ENCODE results near the gene TNS1. TPM values are rescaled to one million over a fixed set of nuclear protein-coding genes. Genes with fewer than 3 reads are reported as not detected.

TNS1 gene
- total and polyA plus RNA-seq, 10 of the 15 experiments (the other 5 are each of a cell fraction or from before 2014, with no cell fraction given), result 0.05 to 0.44 TPM; not detected in 8

DNA sequence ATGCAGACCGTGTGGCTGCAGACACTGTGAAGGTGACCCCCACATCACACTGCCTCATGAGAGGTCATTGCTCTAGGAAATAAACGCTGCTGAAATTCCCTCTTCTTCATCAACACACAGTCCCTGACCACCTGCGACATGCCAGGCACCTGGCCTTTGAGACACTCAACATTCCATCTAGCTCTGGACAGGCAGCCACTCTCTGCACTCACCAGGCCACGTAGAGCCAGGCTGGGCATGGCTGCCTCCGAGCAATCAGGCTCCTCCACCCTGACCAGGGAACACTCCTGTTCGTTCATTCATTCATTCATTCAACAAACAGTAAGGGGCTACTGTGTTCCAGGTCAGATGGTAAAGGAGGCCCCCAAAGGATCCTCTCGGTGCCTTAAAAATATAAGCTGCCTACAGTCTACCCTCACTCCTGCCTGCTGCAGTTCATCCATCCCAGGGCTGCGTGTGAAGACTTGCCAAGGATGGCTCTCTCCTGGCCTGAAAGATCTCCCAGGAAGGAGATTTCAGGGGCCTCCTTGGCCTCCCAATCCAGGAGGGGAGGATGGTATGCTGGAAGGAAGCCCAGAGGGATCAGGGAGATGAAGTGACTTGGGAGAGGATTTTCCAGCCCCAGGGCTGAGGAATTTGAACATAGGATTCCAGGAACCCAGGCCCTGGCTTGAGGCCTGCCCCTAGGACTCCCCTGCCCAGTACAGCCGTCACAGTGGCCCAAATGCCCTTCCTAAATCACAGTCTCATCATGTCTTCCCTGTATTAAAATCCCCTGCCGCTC is 66.7 kb downstream of the TNS1 start:
- Histone ChIP-seq H3K4me1 (ENCODE audit: control insufficient read depth, insufficient read depth, low read length) (no peaks in the 10 kb centered on the region), H3K4me2 (ENCODE audit: control insufficient read depth, insufficient read depth) (no peak overlapping the region), H4K20me1 (ENCODE audit: control insufficient read depth, insufficient read depth) (no peaks in the 10 kb centered on the region), H3K27ac (ENCODE audit: control insufficient read depth, insufficient read depth) (no peak overlapping the region), H3K4me3 (no peak overlapping the region), H3K9me3 (replicated peaks; ENCODE audit: control insufficient read depth, insufficient read depth, low read length) (no peaks in the 10 kb centered on the region), H2AFZ (ENCODE audit: control insufficient read depth, low read depth, low read length) (no peak overlapping the region), H3K9ac (ENCODE audit: control insufficient read depth, insufficient read depth, low read length) (no peak overlapping the region), H3K36me3 (ENCODE audit: control insufficient read depth in 2 of 2, insufficient read depth in 2 of 2, low read length in 1 of 2) (no peaks in the 10 kb centered on the region), H3K79me2 (ENCODE audit: control insufficient read depth, insufficient read depth, low read length) (no peaks in the 10 kb centered on the region), H3K27me3 (replicated peaks in 1 of 2; ENCODE audit: control insufficient read depth in 2 of 2, insufficient read depth in 2 of 2, low read length in 1 of 2) (peaks cover 0 to 2% of the 10 kb centered on the region in 2 experiments; a peak in 1 of 4 replicates)
- SMC1A ChIA-PET (ENCODE audit: uncharacterized antibody, unreplicated experiment), result no interaction called here
- POLR2A ChIA-PET, result no interaction called here
- 9% methylated on average over 10 of the region's 10 CpGs for WGBS (ENCODE audit: insufficient coverage, insufficient replicate concordance, low lambda C conversion rate, missing lambda C conversion rate)
- intact Hi-C loops (cut with micrococcal nuclease; ENCODE audit: unreplicated experiment) (no loop called here), in situ Hi-C loops (cut with MboI) (no loop called here)
- no TSS peak for BruUV-seq (replicated peaks)
- ATAC-seq (no peak), DNase-seq (ENCODE audit: low read depth, low spot score) (no peak), FAIRE-seq (no peak)
- CTCF ChIA-PET, result no interaction called here
- no peak for TF ChIP-seq MTA2 (IDR thresholded peaks at IDR 0.05; ENCODE audit: low read depth)
- no peak for TF ChIP-seq SUZ12 (IDR thresholded peaks at IDR 0.05; ENCODE audit: unreplicated experiment)
- RAD21 ChIA-PET (ENCODE audit: unreplicated experiment), result no interaction called here

GRCh38 chr2:217935235-217935879 is 67.4 kb downstream of the TNS1 start:
- RAD21 ChIA-PET (ENCODE audit: unreplicated experiment), result no interaction called here
- no peak for TF ChIP-seq GABPA (IDR thresholded peaks at IDR 0.05; ENCODE audit: low read depth)
- TF ChIP-seq, protein P1, sequence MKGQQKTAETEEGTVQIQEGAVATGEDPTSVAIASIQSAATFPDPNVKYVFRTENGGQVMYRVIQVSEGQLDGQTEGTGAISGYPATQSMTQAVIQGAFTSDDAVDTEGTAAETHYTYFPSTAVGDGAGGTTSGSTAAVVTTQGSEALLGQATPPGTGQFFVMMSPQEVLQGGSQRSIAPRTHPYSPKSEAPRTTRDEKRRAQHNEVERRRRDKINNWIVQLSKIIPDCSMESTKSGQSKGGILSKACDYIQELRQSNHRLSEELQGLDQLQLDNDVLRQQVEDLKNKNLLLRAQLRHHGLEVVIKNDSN (IDR thresholded peaks at IDR 0.05; ENCODE audit: borderline replicate concordance, extremely low read length, insufficient read depth, low read depth, low read length), result no peak
- no peak for TF ChIP-seq FOS (IDR thresholded peaks at IDR 0.05; ENCODE audit: borderline replicate concordance, extremely low read depth, insufficient read length)
- no peak for TF ChIP-seq POU2F2 (IDR thresholded peaks at IDR 0.05; ENCODE audit: borderline replicate concordance, low read depth, low read length)
- no peak for TF ChIP-seq PAX5 (IDR thresholded peaks at IDR 0.05; ENCODE audit: borderline replicate concordance, low read depth, low read length)
- no peak for TF ChIP-seq STAT1 (conservative IDR thresholded peaks at IDR 0.05)
- no peak for TF ChIP-seq NFIC (IDR thresholded peaks at IDR 0.05; ENCODE audit: low read depth, low read length)
- no peak for TF ChIP-seq ZSCAN29 (IDR thresholded peaks at IDR 0.05)
- TF ChIP-seq, protein P2, sequence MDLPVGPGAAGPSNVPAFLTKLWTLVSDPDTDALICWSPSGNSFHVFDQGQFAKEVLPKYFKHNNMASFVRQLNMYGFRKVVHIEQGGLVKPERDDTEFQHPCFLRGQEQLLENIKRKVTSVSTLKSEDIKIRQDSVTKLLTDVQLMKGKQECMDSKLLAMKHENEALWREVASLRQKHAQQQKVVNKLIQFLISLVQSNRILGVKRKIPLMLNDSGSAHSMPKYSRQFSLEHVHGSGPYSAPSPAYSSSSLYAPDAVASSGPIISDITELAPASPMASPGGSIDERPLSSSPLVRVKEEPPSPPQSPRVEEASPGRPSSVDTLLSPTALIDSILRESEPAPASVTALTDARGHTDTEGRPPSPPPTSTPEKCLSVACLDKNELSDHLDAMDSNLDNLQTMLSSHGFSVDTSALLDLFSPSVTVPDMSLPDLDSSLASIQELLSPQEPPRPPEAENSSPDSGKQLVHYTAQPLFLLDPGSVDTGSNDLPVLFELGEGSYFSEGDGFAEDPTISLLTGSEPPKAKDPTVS (IDR thresholded peaks at IDR 0.05; ENCODE audit: low read depth, low read length), result no peak
- TF ChIP-seq TCF7 (IDR thresholded peaks at IDR 0.05; ENCODE audit: borderline replicate concordance), result no peak
- no peak for TF ChIP-seq SPI1 (IDR thresholded peaks at IDR 0.05; ENCODE audit: borderline replicate concordance, insufficient read depth, low read depth, low read length)
- no peak for TF ChIP-seq STAT3 (IDR thresholded peaks at IDR 0.05; ENCODE audit: low read depth, low read length)
- TF ChIP-seq YBX1 (IDR thresholded peaks at IDR 0.05), result no peak

More at GRCh38 chr2:217935235-217935879, 67.4 kb downstream of the TNS1 start:
- H3K36me3 ChIP-seq (ENCODE audit: control insufficient read depth in 2 of 2, insufficient read depth in 2 of 2, low read length in 1 of 2), result no peaks in the 10 kb centered on the region
- 21% methylated on average over 7 of the region's 7 CpGs for WGBS (ENCODE audit: insufficient coverage, insufficient replicate concordance, low lambda C conversion rate, missing lambda C conversion rate)
- in situ Hi-C loops (cut with MboI) (no loop called here), intact Hi-C loops (cut with micrococcal nuclease; ENCODE audit: unreplicated experiment) (no loop called here)
- no peaks in the 10 kb centered on the region for H4K20me1 ChIP-seq (ENCODE audit: control insufficient read depth, insufficient read depth)
- H3K9ac ChIP-seq (ENCODE audit: control insufficient read depth, insufficient read depth, low read length), result no peak overlapping the region
- no TSS peak for BruUV-seq (replicated peaks)
- ATAC-seq, result no peak
- H3K4me2 ChIP-seq (ENCODE audit: control insufficient read depth, insufficient read depth), result no peak overlapping the region
- ChIA-PET CTCF (no interaction called here), SMC1A (ENCODE audit: uncharacterized antibody, unreplicated experiment) (no interaction called here), POLR2A (no interaction called here)
- no peaks in the 10 kb centered on the region for H3K79me2 ChIP-seq (ENCODE audit: control insufficient read depth, insufficient read depth, low read length)
- peaks cover 0 to 2% of the 10 kb centered on the region in 2 experiments; a peak in 1 of 4 replicates for H3K27me3 ChIP-seq (replicated peaks in 1 of 2; ENCODE audit: control insufficient read depth in 2 of 2, insufficient read depth in 2 of 2, low read length in 1 of 2)
- no peak overlapping the region for H3K4me3 ChIP-seq
- DNase-seq (ENCODE audit: low read depth, low spot score), result no peak
- H3K27ac ChIP-seq (ENCODE audit: control insufficient read depth, insufficient read depth), result no peak overlapping the region
- no peak overlapping the region for H2AFZ ChIP-seq (ENCODE audit: control insufficient read depth, low read depth, low read length)
- H3K9me3 ChIP-seq (replicated peaks; ENCODE audit: control insufficient read depth, insufficient read depth, low read length), result no peaks in the 10 kb centered on the region
- no peak for FAIRE-seq
- H3K4me1 ChIP-seq (ENCODE audit: control insufficient read depth, insufficient read depth, low read length), result no peaks in the 10 kb centered on the region
